GM18858 (cell line): ENCODE data around the gene TRAPPC3.
"Not testable (repeated sequence)": the region's sequence is repeated elsewhere in the genome, so short reads cannot be mapped to it uniquely, and the experiment has no call there.

ENCODE experiments used
- ATAC-seq: cut with Tn5 transposase; IDR thresholded peaks from one replicate; pipeline ENCODE4 v1.9.1; 2021; ENCODE audit not compliant: unreplicated experiment

Gene TRAPPC3

GRCh38 chr1:36149237-36149972, at the start of gene TRAPPC3:
TRAPPC3 (minus strand) TSS chr1:36149486; CDS start chr1:36149378, 108 bp downstream.
- peak; percentile 83 for ATAC-seq

GRCh38 chr1:36198641-36199040, 49.4 kb upstream of the TRAPPC3 start:
- no peak for ATAC-seq

- ATAC-seq: not testable (repeated sequence)
These were observed 47.5 kb upstream of the TRAPPC3 start for GRCh38 chr1:36196805-36197204.

- no peak for ATAC-seq
These were observed 38.7 kb upstream of the TRAPPC3 start for GRCh38 chr1:36187800-36188593.

DNA sequence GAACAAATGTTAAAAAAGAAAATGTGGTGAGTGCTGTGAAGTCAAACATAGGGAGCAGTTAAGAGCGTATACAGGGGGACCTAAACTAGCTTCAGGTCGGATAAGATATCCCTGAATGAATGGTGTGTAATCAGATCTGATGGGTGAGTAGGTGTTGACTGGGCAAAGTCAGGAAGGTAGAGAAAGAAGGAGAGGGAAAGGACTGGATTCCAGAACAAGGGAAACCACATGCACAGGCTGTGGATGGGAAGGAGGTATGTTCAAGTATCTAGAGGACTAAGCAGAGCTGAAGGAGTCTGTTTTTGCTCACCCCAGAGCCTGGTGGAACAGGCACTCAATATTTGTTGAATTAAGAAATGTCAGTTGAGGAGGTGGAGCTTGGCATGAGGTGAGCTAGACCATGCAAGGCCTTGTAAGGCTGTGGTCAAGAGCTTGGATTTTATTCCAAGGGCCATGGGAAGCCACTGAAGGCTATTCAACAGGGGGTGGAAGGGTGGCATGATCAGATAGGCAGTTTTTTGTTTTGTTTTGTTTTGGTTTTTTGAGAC, 34.1 kb upstream of the TRAPPC3 start:
- no peak for ATAC-seq

DNA sequence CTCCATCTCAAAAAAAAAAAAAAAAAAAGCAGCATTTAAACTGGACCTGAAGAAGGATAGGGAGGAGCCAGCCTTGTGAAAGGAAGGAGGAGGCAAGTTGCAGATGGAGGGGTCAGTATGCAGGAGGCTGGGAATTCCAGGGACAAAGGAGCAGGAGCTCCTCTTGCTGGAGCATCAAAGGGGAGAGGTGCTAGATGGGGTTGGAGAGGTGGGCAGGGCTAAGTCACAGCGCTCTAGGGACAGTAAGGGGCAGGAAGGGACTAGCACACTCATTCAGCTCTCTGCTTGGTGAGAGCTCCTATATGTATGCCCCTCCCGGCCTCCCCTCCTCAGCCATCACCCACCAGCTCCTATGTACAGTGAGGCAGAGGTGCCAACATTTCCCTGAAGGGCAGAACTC, 33.4 kb upstream of the TRAPPC3 start:
- no peak for ATAC-seq

GRCh38 chr1:36179220-36179600, 29.9 kb upstream of the TRAPPC3 start:
- no peak for ATAC-seq

- no peak for ATAC-seq
These were observed 29.4 kb upstream of the TRAPPC3 start for GRCh38 chr1:36178471-36179219.

DNA sequence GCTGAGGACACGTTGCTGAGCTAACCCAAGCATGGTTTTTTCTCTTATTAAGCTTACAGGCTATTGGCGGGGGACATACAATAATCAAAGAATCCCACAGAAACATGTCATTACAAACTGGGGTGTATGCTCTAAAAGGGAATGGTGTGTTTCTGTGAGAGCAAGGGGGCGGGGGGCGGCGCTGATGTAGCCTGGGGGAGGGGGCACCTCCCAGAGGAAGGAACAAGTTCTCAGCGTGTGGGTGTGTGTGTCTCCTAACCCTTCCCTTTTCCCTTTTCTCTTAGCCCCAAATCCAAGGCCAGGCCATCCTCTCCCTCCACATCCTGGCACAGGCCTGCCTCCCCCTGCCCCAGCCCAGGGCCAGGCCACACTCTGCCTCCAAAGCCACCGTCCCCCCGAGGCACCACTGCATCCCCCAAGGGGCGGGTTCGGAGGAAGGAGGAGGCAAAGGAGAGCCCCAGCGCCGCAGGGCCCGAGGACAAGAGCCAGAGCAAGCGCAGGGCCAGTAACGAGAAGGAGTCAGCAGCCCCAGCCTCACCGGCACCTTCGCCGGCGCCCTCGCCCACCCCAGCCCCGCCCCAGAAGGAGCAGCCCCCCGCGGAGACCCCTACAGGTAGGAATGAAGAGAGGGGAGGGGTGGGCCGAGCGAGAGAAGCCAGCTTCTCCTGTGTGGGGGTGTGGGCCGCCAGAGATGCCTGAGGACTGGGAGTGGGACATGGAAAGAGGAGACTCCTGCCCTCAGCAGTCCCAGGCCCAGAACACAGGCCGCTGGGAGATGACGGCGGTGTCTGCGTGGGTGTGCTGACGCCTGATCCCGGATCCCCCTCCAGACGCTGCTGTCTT, 28.5 kb upstream of the TRAPPC3 start:
- ATAC-seq: no peak

GRCh38 chr1:36176106-36176949, 27.0 kb upstream of the TRAPPC3 start:
- ATAC-seq: no peak

- ATAC-seq: no peak
These were observed 26.1 kb upstream of the TRAPPC3 start for GRCh38 chr1:36175137-36176095.

DNA sequence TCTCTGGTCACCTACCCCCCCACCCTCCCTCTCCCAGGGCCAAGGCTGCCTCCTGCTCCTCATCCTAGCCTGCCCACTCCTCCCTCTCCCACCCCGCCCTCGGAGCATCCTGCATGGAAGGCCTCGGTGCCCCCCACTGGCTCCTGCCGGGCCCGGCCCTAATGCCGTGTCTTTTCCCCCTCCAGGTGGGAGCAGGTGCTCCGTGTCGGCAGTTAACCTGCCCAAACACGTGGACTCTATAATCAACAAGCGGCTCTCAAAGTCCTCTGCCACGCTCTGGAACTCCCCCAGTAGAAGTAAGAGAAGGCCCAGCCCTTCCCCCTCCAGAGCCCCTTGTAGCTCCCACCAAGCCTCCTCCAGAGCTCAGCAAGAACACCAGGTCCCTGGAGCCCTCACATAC, 25.4 kb upstream of the TRAPPC3 start:
- no peak for ATAC-seq

DNA sequence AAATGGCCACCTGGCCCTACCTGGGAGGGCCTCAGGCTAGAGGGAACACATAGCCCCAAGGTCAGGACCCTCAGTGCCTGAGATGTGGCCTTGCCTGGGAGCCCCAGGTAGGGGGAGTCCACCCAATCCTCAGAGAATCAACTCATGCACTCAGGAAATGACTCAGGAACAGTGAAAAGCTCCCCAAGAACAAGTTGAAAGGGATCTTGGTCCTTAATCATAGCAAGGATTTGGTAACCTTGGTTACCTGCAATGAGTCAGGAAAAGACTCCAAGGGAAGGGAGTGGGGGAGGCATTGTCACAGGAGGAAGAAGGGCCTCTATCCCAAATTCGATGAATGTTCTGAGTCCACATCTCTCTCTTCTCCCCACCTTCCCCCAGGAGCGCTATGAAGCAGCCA, 23.7 kb upstream of the TRAPPC3 start:
- no peak for ATAC-seq

GRCh38 chr1:36172017-36172747, 22.9 kb upstream of the TRAPPC3 start:
- ATAC-seq: no peak

DNA sequence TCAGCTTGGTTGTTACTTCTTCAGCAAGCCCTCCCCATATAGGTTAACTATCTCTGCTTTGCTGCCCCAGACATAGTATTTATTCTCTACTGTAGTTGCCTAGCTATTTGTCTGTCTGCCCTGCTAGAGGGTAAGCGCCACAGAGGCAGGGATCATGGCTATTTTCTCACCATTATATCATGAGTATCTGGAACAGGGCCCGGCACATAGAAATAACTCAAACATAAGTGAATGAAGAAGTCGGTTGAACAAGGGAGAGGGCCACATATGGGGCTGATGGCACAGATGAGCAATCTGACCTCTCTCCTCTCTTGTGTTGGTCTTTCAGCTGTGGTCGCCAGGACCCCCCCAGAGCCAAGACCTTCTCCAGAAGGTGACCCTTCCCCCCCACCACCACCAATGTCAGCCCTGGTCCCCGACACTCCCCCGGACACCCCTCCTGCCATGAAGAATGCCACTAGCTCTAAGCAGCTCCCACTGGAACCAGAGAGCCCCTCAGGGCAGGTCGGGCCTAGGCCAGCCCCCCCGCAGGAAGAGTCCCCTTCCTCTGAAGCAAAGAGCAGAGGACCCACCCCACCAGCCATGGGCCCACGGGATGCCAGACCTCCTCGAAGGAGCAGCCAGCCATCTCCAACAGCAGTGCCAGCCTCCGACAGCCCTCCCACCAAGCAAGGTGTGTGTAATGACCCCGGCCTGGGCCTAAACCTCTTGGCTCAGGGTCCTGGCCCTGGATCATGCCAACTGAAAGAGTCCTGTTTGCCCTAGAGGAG, 21.5 kb upstream of the TRAPPC3 start:
- ATAC-seq: no peak

DNA sequence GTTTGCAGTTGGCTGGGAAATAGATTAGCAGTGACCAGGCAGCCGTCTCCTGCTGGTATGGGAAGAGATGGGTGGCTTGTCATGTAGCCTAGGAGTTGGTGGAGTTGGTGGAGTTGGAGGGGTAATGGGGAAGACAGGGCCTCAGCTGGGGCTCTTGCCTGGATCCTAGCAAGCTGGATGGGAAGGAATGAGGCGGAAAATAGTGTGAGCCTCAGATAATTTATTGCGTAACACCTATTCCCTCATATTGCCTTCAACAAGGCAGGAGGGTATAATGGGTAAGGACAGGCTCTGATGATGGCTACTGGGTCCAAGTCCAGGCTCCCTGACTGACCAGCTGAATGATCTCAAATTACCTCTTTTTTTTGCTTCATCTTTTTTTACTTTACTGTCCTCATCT, 19.2 kb upstream of the TRAPPC3 start:
- ATAC-seq: no peak
